Measurements from ENCODE around the gene HKDC1. TPM values are rescaled to one million over a fixed set of nuclear protein-coding genes. Genes with fewer than 3 reads are reported as not detected.

The HKDC1 gene
- polyA plus RNA-seq, 1 of the 3 experiments (the other 2 are of a cell fraction) = 0.10 TPM

DNA sequence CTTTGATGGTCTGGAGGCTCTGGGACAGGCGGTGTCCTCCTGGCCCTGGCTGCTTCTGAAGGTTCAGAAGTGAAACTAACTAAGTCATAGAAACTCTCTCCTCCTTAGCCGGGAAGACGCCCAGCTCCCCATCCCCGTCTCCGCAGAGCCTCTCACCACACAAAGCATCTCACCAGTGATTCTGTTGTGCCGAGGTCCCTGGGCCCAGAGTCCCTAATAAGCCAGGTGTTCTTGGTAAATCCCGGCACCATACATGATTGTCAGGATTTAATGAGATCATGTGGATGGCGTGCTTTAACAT lies 9.4 kb downstream of the HKDC1 start:
- H3K27me3 ChIP-seq (ENCODE audit: insufficient read depth) = no peaks in the 10 kb centered on the region
- WGBS (ENCODE audit: low lambda C conversion rate) = 90% methylated on average over 4 of the region's 8 CpGs
- H2AFZ ChIP-seq (ENCODE audit: low read depth) = no peak overlapping the region
- no peaks in the 10 kb centered on the region for H3K79me2 ChIP-seq (ENCODE audit: insufficient read depth)
- no peaks in the 10 kb centered on the region for H4K20me1 ChIP-seq (ENCODE audit: insufficient read depth)
- H3K27ac ChIP-seq (ENCODE audit: low read depth in 2 of 2, low read length in 1 of 2) = no peak overlapping the region
- H3K36me3 ChIP-seq (replicated peaks in 1 of 2; ENCODE audit: control insufficient read depth in 1 of 2, insufficient read depth in 2 of 2, low read length in 1 of 2) = no peaks in the 10 kb centered on the region
- H3K4me1 ChIP-seq (ENCODE audit: control insufficient read depth in 1 of 2, insufficient read depth in 2 of 2, low read depth in 1 of 2, low read length in 1 of 2) = peaks cover 0 to 11% of the 10 kb centered on the region in 2 experiments; a peak in 1 of 4 replicates
- ChIA-PET CTCF (interaction anchor here (0.7 to 2.0 kb wide), 4 partner anchors 9 to 163 kb away, joined by 3 to 5 read pairs (median 3); no protein-coding TSS in a partner anchor), POLR2A (interaction anchor here (0.6 kb wide), 1 partner anchor 81 kb away, joined by 3 read pairs; no protein-coding TSS in a partner anchor)
- H3F3A ChIP-seq (replicated peaks; ENCODE audit: insufficient read depth) = no peaks in the 10 kb centered on the region
- H3K9me3 ChIP-seq = no peaks in the 10 kb centered on the region
- no peak for DNase-seq
- no peak overlapping the region for H3K9ac ChIP-seq
- TF ChIP-seq MEF2A (IDR thresholded peaks at IDR 0.05; ENCODE audit: borderline replicate concordance, low read depth) (no peak), RXRA (IDR thresholded peaks at IDR 0.05; ENCODE audit: borderline replicate concordance, low read depth) (no peak)
- no peaks in the 10 kb centered on the region for H3K9me2 ChIP-seq
- H3K4me3 ChIP-seq (ENCODE audit: low read depth in 2 of 2, low read length in 1 of 2) = no peak overlapping the region
- H3K4me2 ChIP-seq = no peak overlapping the region

DNA sequence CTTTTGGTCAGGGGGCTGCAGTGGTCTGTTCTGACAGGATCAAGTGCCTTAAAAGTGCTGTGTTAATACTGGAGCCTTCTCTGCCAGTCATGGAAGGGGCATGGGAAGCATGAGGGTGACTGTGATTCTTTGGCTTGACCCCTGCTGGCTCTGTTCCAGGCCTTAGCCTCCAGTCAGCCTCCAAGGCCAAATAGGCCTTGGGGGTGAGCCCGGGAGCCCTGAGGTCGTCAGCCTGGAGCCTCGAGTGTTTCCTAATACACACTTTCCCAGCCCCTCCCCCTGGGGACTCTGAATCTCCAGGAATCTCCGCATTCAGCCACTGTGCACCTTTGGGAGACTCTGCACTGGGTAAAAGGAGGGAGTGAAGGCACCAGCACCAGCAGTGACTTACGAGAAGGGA lies 10.0 kb downstream of the HKDC1 start:
- CTCF ChIA-PET = interaction anchor here (1.3 kb wide), 1 partner anchor 159 kb away, joined by 3 read pairs; no protein-coding TSS in a partner anchor

DNA sequence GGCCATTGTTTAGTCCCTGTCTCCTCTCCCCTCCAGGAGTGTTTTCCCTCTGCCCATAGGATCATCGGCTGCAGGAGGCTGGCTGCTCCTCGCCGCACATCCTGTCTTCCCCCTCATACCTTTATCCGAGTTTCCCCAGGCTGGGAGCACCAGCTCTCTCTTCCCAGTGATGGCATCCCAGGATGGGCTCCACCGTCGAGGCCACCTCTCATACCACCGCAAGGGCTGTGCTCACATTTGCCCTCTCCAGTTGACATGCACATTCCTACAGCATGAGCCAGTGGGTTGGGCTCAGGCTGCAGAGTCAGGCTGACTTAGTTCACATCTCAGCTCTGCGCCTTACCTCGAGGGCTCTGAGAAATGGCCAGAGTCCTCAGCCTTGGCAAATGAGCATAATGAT lies 12.1 kb downstream of the HKDC1 start:
- ChIA-PET CTCF (interaction anchor here (1.2 to 4.1 kb wide), 5 partner anchors 10 to 181 kb away, joined by 3 to 24 read pairs (median 4); no protein-coding TSS in a partner anchor), POLR2A (no interaction called here)
- H3F3A ChIP-seq (replicated peaks; ENCODE audit: insufficient read depth) = no peaks in the 10 kb centered on the region
- H3K36me3 ChIP-seq (replicated peaks in 1 of 2; ENCODE audit: control insufficient read depth in 1 of 2, insufficient read depth in 2 of 2, low read length in 1 of 2) = no peaks in the 10 kb centered on the region
- H3K9ac ChIP-seq = no peak overlapping the region
- H3K27me3 ChIP-seq (ENCODE audit: insufficient read depth) = no peaks in the 10 kb centered on the region
- H3K9me3 ChIP-seq = no peaks in the 10 kb centered on the region
- no peak for DNase-seq
- H3K4me3 ChIP-seq (ENCODE audit: low read depth in 2 of 2, low read length in 1 of 2) = no peak overlapping the region
- H3K4me1 ChIP-seq (ENCODE audit: control insufficient read depth in 1 of 2, insufficient read depth in 2 of 2, low read depth in 1 of 2, low read length in 1 of 2) = no peaks in the 10 kb centered on the region
- H2AFZ ChIP-seq (ENCODE audit: low read depth) = peak overlapping the region; percentile 39; the same call in 1 of the 2 replicates
- no peaks in the 10 kb centered on the region for H3K9me2 ChIP-seq
- TF ChIP-seq, protein P1, sequence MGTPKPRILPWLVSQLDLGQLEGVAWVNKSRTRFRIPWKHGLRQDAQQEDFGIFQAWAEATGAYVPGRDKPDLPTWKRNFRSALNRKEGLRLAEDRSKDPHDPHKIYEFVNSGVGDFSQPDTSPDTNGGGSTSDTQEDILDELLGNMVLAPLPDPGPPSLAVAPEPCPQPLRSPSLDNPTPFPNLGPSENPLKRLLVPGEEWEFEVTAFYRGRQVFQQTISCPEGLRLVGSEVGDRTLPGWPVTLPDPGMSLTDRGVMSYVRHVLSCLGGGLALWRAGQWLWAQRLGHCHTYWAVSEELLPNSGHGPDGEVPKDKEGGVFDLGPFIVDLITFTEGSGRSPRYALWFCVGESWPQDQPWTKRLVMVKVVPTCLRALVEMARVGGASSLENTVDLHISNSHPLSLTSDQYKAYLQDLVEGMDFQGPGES (IDR thresholded peaks at IDR 0.05; ENCODE audit: low read depth, low read length) = no peak
- peak; percentile 41; the same call in 1 of the 2 replicates for TF ChIP-seq JUND (IDR thresholded peaks at IDR 0.05)
- 0 out of 2 replicates have a peak, but pooled peaks have one; percentile 29 for TF ChIP-seq FOSL2 (IDR thresholded peaks at IDR 0.05; ENCODE audit: borderline replicate concordance, low read depth)
- TF ChIP-seq, protein P2, sequence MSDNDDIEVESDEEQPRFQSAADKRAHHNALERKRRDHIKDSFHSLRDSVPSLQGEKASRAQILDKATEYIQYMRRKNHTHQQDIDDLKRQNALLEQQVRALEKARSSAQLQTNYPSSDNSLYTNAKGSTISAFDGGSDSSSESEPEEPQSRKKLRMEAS (IDR thresholded peaks at IDR 0.05; ENCODE audit: low read depth) = peak; percentile 82
- H3K4me2 ChIP-seq = no peak overlapping the region
- H3K79me2 ChIP-seq (ENCODE audit: insufficient read depth) = no peaks in the 10 kb centered on the region
- H3K27ac ChIP-seq (ENCODE audit: low read depth in 2 of 2, low read length in 1 of 2) = no peak overlapping the region
- WGBS (ENCODE audit: low lambda C conversion rate) = 71% methylated on average over 9 of the region's 9 CpGs
- H4K20me1 ChIP-seq (ENCODE audit: insufficient read depth) = no peaks in the 10 kb centered on the region

More for the DNA sequence above, 10.0 kb downstream of the HKDC1 start:
- H3K27me3 ChIP-seq (ENCODE audit: insufficient read depth) = no peaks in the 10 kb centered on the region
- no peak overlapping the region for H3K4me2 ChIP-seq
- H3K9me3 ChIP-seq = no peaks in the 10 kb centered on the region
- WGBS (ENCODE audit: low lambda C conversion rate) = 76% methylated on average over 3 of the region's 5 CpGs
- no peak overlapping the region for H3K9ac ChIP-seq
- DNase-seq = no peak
- no peak for TF ChIP-seq GATA2 (CRISPR knock-in tag; IDR thresholded peaks at IDR 0.05)
- no peak for TF ChIP-seq FOXM1 (IDR thresholded peaks at IDR 0.05; ENCODE audit: low read depth)
- TF ChIP-seq, protein P2 (IDR thresholded peaks at IDR 0.05; ENCODE audit: low read depth) = no peak
- TF ChIP-seq, protein P3, sequence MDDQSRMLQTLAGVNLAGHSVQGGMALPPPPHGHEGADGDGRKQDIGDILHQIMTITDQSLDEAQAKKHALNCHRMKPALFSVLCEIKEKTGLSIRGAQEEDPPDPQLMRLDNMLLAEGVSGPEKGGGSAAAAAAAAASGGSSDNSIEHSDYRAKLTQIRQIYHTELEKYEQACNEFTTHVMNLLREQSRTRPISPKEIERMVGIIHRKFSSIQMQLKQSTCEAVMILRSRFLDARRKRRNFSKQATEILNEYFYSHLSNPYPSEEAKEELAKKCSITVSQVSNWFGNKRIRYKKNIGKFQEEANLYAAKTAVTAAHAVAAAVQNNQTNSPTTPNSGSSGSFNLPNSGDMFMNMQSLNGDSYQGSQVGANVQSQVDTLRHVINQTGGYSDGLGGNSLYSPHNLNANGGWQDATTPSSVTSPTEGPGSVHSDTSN (IDR thresholded peaks at IDR 0.05) = no peak
- POLR2A ChIA-PET = no interaction called here
- H4K20me1 ChIP-seq (ENCODE audit: insufficient read depth) = no peaks in the 10 kb centered on the region
- no peaks in the 10 kb centered on the region for H3F3A ChIP-seq (replicated peaks; ENCODE audit: insufficient read depth)
- no peaks in the 10 kb centered on the region for H3K9me2 ChIP-seq
- H3K36me3 ChIP-seq (replicated peaks in 1 of 2; ENCODE audit: control insufficient read depth in 1 of 2, insufficient read depth in 2 of 2, low read length in 1 of 2) = no peaks in the 10 kb centered on the region
- H2AFZ ChIP-seq (ENCODE audit: low read depth) = no peak overlapping the region
- H3K27ac ChIP-seq (ENCODE audit: low read depth in 2 of 2, low read length in 1 of 2) = no peak overlapping the region
- H3K4me3 ChIP-seq (ENCODE audit: low read depth in 2 of 2, low read length in 1 of 2) = no peak overlapping the region
- H3K4me1 ChIP-seq (ENCODE audit: control insufficient read depth in 1 of 2, insufficient read depth in 2 of 2, low read depth in 1 of 2, low read length in 1 of 2) = peaks cover 0 to 9% of the 10 kb centered on the region in 2 experiments; a peak in 1 of 4 replicates
- no peaks in the 10 kb centered on the region for H3K79me2 ChIP-seq (ENCODE audit: insufficient read depth)

Measured in SK-N-SH (cell line).